Right lobe of liver (tissue), 6 donors: ENCODE results near the gene NUP85. TPM values are rescaled to one million over a fixed set of nuclear protein-coding genes. Genes with fewer than 3 reads are reported as not detected.

Experiments
- ATAC-seq, 4 donors: fragments of 200-7000 bp; cut with Tn5 transposase; one replicate each; pipeline ENCODE4 v1.9.1; 2020; ENCODE audit warnings: mild to moderate bottlenecking in 4 of 4, moderate library complexity in 4 of 4
- DNase-seq, 3 donors: peaks; one replicate each; pipeline ENCODE4 v3.0.0-alpha.2; 2020
- H3K27ac ChIP-seq, 3 donors: fragments of 200-600 bp; one replicate each; pipeline ENCODE4 v1.8.0; 2022
- H3K27me3 ChIP-seq, 2 donors: fragments of 200-600 bp; one replicate each; pipeline ENCODE4 v1.8.0; 2022
- H3K36me3 ChIP-seq, 4 donors: fragments of 200-600 bp; sonication (generic) in 1 of 4; one replicate each; pipeline versions ENCODE4 v1.5.1 to v1.8.0; 2017 to 2022; ENCODE audit warnings: control low read depth in 1 of 4
- H3K4me1 ChIP-seq, 4 donors: fragments of 200-600 bp; sonication (generic) in 1 of 4; one replicate each; pipeline versions ENCODE4 v1.5.1 to v1.8.0; 2017 to 2022; ENCODE audit warnings: control low read depth in 1 of 4
- H3K4me3 ChIP-seq, 3 donors: fragments of 200-600 bp; one replicate each; pipeline ENCODE4 v1.8.0; 2022
- H3K9me3 ChIP-seq, 4 donors: fragments of 200-600 bp; sonication (generic) in 1 of 4; one replicate each; pipeline versions ENCODE4 v1.5.1 to v1.8.0; 2017 to 2022; ENCODE audit warnings: control low read depth in 1 of 4
- CTCF ChIP-seq, 4 donors: fragments of 200-600 bp in 3 of 4; fragments of 450-650 bp in 1 of 4; IDR thresholded peaks; one replicate each; pipeline versions ENCODE4 v1.5.1 to v1.8.0; 2016 to 2022; ENCODE audit warnings: antibody characterized with exemption in 4 of 4, mild to moderate bottlenecking in 2 of 4
- POLR2A ChIP-seq: fragments of 450-650 bp; IDR thresholded peaks from one replicate; pipeline ENCODE4 v1.6.1; 2017; ENCODE audit warnings: antibody characterized with exemption, mild to moderate bottlenecking
- WGBS: methylation state at CpG from one replicate; pipeline ENCODE4 v1.1.6; 2018; ENCODE audit warnings: low coverage, low lambda C conversion rate; ENCODE audit not compliant: insufficient coverage; ENCODE audit errors: missing lambda C conversion rate; 5-methylcytosine and 5-hydroxymethylcytosine counted together
- intact Hi-C, 2 donors: fragments of 100-400 bp; cut with DNase I; formaldehyde crosslinking; loops; one replicate each; pipeline versions ENCODE4 v1.11.2 to v1.14.1; 2022
- total RNA-seq, 6 experiments: library from RNA; depleted of rRNA in 2 of 6; stranded (reverse); fragments of >200 nt in 2 of 6; fragmentation: NEBNext Ultra II Directional in 3 of 6; extraction: Animal tissue kit (Norgen Biotek cat#: 25700) in 3 of 6; gene quantifications; one replicate each; pipeline versions ENCODE4 v1.1.0 to v1.2.4, GENCODE V29; 2016 to 2023
- donor health status: DM: no; HTN: yes; CAD: no.
- donor health status: DM: no; HTN: no; CAD: no.
- donor health status: DM: no; HTN: no; CAD: no.
- donor health status: DM: no; HTN: yes; CAD: no.
- donor health status: DM: no; HTN: yes; CAD: no.

The NUP85 gene
- total RNA-seq, 6 experiments from 2014 or later: 15.3 to 32.8 (median 25.9) TPM

GRCh38 chr17:75238020-75238580 lies 32.6 kb downstream of the NUP85 start:
- H3K27ac ChIP-seq: no peak overlapping the region
- intact Hi-C loops: no loop called here
- H3K4me1 ChIP-seq: peaks cover 0 to 3% (median 0%) of the 10 kb centered on the region in 4 donors
- ATAC-seq (peak in 1 of 4 donors; percentile 3), DNase-seq (no peak)
- WGBS: no CpG with 5 or more reads among the region's 11 CpGs
- H3K27me3 ChIP-seq: no peaks in the 10 kb centered on the region
- no peak for TF ChIP-seq CTCF (IDR thresholded peaks at IDR 0.05)
- TF ChIP-seq POLR2A: no peak
- peaks cover 0 to 79% (median 33%) of the 10 kb centered on the region in 4 donors for H3K36me3 ChIP-seq
- H3K9me3 ChIP-seq: no peaks in the 10 kb centered on the region
- H3K4me3 ChIP-seq: no peak overlapping the region

- DNase-seq (peak in 1 of 3 donors; percentile 54), ATAC-seq (peak; percentile 71 to 80 (median 76))
- TF ChIP-seq POLR2A (no peak), CTCF (IDR thresholded peaks at IDR 0.05) (peak; percentile 70 to 89 (median 86))
- no peaks in the 10 kb centered on the region for H3K9me3 ChIP-seq
- intact Hi-C loops: no loop called here
- H3K4me1 ChIP-seq: peaks cover 0 to 3% (median 0%) of the 10 kb centered on the region in 4 donors
- H3K36me3 ChIP-seq: peaks cover 0 to 84% (median 33%) of the 10 kb centered on the region in 4 donors
- 53% methylated on average over 4 of the region's 13 CpGs for WGBS
- no peaks in the 10 kb centered on the region for H3K27me3 ChIP-seq
- no peak overlapping the region for H3K27ac ChIP-seq
- no peak overlapping the region for H3K4me3 ChIP-seq
Measured at GRCh38 chr17:75238684-75239191, 33.3 kb downstream of the NUP85 start.

GRCh38 chr17:75239214-75239613 lies 33.7 kb downstream of the NUP85 start:
- H3K27ac ChIP-seq: no peak overlapping the region
- no peak for ATAC-seq

GRCh38 chr17:75239778-75240393 lies 34.4 kb downstream of the NUP85 start:
- H3K4me1 ChIP-seq: peaks cover 0 to 3% (median 0%) of the 10 kb centered on the region in 4 donors
- peaks cover 0 to 82% (median 29%) of the 10 kb centered on the region in 4 donors for H3K36me3 ChIP-seq
- H3K27ac ChIP-seq: no peak overlapping the region
- no peak overlapping the region for H3K4me3 ChIP-seq
- no peaks in the 10 kb centered on the region for H3K27me3 ChIP-seq
- WGBS: 50% methylated on average over 7 of the region's 23 CpGs
- ATAC-seq (no peak), DNase-seq (no peak)
- intact Hi-C loops: no loop called here
- H3K9me3 ChIP-seq: no peaks in the 10 kb centered on the region
- TF ChIP-seq CTCF (IDR thresholded peaks at IDR 0.05) (no peak), POLR2A (no peak)

More at GRCh38 chr17:75239214-75239613, 33.7 kb downstream of the NUP85 start:
- Histone ChIP-seq H3K36me3 (peaks cover 0 to 82% (median 32%) of the 10 kb centered on the region in 4 donors), H3K4me1 (peaks cover 0 to 3% (median 0%) of the 10 kb centered on the region in 4 donors), H3K27me3 (no peaks in the 10 kb centered on the region), H3K9me3 (no peaks in the 10 kb centered on the region), H3K4me3 (no peak overlapping the region)
- TF ChIP-seq POLR2A (no peak), CTCF (IDR thresholded peaks at IDR 0.05) (no peak)
- DNase-seq: no peak
- intact Hi-C loops: no loop called here
- 60% methylated on average over 2 of the region's 12 CpGs for WGBS
